Measurements from ENCODE around the gene LCA5L.

DNA sequence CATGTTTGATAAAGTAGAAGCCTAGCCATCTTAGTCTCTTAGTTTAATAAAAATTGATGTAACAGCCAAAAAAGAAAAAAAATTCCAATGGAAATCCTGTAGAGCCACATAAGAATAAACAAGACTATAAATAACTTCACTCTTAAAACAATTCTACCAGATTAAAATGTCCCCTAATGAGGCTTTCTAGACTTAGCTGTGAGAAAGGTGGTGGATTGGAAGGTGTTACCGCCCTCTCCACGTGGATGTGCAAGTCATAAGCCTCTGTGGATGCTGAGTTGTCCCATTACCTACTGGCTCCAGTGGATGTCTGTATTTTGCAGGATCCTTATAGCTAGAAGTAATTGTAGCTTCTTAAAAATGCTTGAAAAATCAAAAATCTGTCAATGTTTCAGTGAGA, 14.6 kb downstream of the LCA5L start:
- TF ChIP-seq POLR2AphosphoS5 (IDR thresholded peaks at IDR 0.05; ENCODE audit: low read length) (no peak), ZSCAN29 (IDR thresholded peaks at IDR 0.05) (no peak), KDM1A (IDR thresholded peaks at IDR 0.05; ENCODE audit: borderline replicate concordance) (no peak), YY1 (IDR thresholded peaks at IDR 0.05; ENCODE audit: low read depth, low read length) (no peak)
- TF ChIP-seq, protein P1, sequence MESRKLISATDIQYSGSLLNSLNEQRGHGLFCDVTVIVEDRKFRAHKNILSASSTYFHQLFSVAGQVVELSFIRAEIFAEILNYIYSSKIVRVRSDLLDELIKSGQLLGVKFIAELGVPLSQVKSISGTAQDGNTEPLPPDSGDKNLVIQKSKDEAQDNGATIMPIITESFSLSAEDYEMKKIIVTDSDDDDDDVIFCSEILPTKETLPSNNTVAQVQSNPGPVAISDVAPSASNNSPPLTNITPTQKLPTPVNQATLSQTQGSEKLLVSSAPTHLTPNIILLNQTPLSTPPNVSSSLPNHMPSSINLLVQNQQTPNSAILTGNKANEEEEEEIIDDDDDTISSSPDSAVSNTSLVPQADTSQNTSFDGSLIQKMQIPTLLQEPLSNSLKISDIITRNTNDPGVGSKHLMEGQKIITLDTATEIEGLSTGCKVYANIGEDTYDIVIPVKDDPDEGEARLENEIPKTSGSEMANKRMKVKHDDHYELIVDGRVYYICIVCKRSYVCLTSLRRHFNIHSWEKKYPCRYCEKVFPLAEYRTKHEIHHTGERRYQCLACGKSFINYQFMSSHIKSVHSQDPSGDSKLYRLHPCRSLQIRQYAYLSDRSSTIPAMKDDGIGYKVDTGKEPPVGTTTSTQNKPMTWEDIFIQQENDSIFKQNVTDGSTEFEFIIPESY (IDR thresholded peaks at IDR 0.05) = no peak

All from GM12878 (cell line).